GM12874 (cell line): ENCODE measurements around the gene TSPAN31.

ENCODE experiments used
- CTCF ChIP-seq: IDR thresholded peaks from 2 replicates; pipeline ENCODE4 v1.5.1; 2011; ENCODE audit warnings: low read depth, mild to moderate bottlenecking, control low read depth, low read length, moderate library complexity; ENCODE audit not compliant: insufficient read depth

Gene TSPAN31

GRCh38 chr12:57771873-57772428, 27.1 kb downstream of the TSPAN31 start, which contains the start of gene METTL1:
Gene METTL1 (minus strand): TSS chr12:57772105. CDS start chr12:57772083, 22 bp downstream.
- no peak for TF ChIP-seq CTCF

GRCh38 chr12:57772429-57773322, 27.8 kb downstream of the TSPAN31 start, which contains the start of gene EEF1AKMT3:
Gene EEF1AKMT3 (plus strand): TSS chr12:57772614. CDS start chr12:57772725, 111 bp downstream.
- TF ChIP-seq CTCF, result no peak

- no peak for TF ChIP-seq CTCF
Observed at GRCh38 chr12:57775044-57775443, 30.2 kb downstream of the TSPAN31 start.

- no peak for TF ChIP-seq CTCF
Observed at GRCh38 chr12:57775563-57776246, 30.9 kb downstream of the TSPAN31 start.

GRCh38 chr12:57776247-57776587, 31.4 kb downstream of the TSPAN31 start:
- no peak for TF ChIP-seq CTCF

- TF ChIP-seq CTCF, result no peak
Observed at GRCh38 chr12:57777367-57777766, 32.5 kb downstream of the TSPAN31 start.

GRCh38 chr12:57777911-57778310, 33.1 kb downstream of the TSPAN31 start:
- no peak for TF ChIP-seq CTCF
